Osteoblast (primary cell): ENCODE measurements around the gene PIK3CB. TPM values are rescaled to one million over a fixed set of nuclear protein-coding genes. Genes with fewer than 3 reads are reported as not detected.

Experiments
- DNase-seq: peaks from one replicate; pipeline ENCODE4 v3.0.0; 2011; ENCODE audit warnings: low spot score, mixed read lengths; ENCODE audit not compliant: insufficient read length; ENCODE audit errors: missing footprints
- H2AFZ ChIP-seq: 2 replicates; pipeline ENCODE4 v1.6.0; 2011; ENCODE audit warnings: mild to moderate bottlenecking, low read length
- H3K27ac ChIP-seq: 2 replicates; pipeline ENCODE4 v1.5.1; 2011; ENCODE audit warnings: mild to moderate bottlenecking, low read depth, low read length, moderate library complexity
- H3K27me3 ChIP-seq: 2 replicates; pipeline ENCODE4 v1.6.0; 2012; ENCODE audit warnings: mild to moderate bottlenecking, control low read depth, inconsistent platforms, low read length, moderate library complexity; ENCODE audit not compliant: insufficient read depth
- H3K36me3 ChIP-seq: 2 replicates; pipeline ENCODE4 v1.5.1; 2011; ENCODE audit warnings: mild to moderate bottlenecking, low read length, control low read depth, moderate library complexity; ENCODE audit not compliant: insufficient read depth
- H3K4me1 ChIP-seq: 2 replicates; pipeline ENCODE4 v1.5.1; 2011; ENCODE audit warnings: mild to moderate bottlenecking, low read length, control low read depth, moderate library complexity; ENCODE audit not compliant: insufficient read depth
- H3K4me2 ChIP-seq: 2 replicates; pipeline ENCODE4 v1.6.0; 2011; ENCODE audit warnings: mild to moderate bottlenecking, low read length; ENCODE audit not compliant: insufficient read depth
- H3K4me3 ChIP-seq: fragments of 200-600 bp; sonication (generic); 3 replicates; pipeline ENCODE4 v1.5.1; 2012; ENCODE audit warnings: mild to moderate bottlenecking, low read length, inconsistent platforms; ENCODE audit not compliant: insufficient read depth
- H3K79me2 ChIP-seq: 2 replicates; pipeline ENCODE4 v1.6.0; 2012; ENCODE audit warnings: mild to moderate bottlenecking, low read length, control low read depth, inconsistent platforms; ENCODE audit not compliant: insufficient read depth
- H3K9me3 ChIP-seq: 2 replicates; pipeline ENCODE4 v1.5.1; 2011; ENCODE audit warnings: low read depth, low read length, control low read depth
- H4K20me1 ChIP-seq: 2 replicates; pipeline ENCODE4 v1.6.0; 2012; ENCODE audit warnings: mild to moderate bottlenecking, low read length, control low read depth; ENCODE audit not compliant: insufficient read depth
- total RNA-seq: library from RNA; depleted of rRNA; stranded (reverse); fragments of >200 nt; gene quantifications from 2 replicates; pipeline ENCODE4 v1.2.3, GENCODE V29; 2012
- TF ChIP-seq, protein P1 (sequence below): IDR thresholded peaks from 2 replicates; pipeline ENCODE4 v1.5.1; 2011; ENCODE audit warnings: mild to moderate bottlenecking, low read depth, low read length, moderate library complexity; ENCODE audit errors: extremely low read depth

Gene PIK3CB
- total RNA-seq, 1 donor, result 14.5 TPM

DNA sequence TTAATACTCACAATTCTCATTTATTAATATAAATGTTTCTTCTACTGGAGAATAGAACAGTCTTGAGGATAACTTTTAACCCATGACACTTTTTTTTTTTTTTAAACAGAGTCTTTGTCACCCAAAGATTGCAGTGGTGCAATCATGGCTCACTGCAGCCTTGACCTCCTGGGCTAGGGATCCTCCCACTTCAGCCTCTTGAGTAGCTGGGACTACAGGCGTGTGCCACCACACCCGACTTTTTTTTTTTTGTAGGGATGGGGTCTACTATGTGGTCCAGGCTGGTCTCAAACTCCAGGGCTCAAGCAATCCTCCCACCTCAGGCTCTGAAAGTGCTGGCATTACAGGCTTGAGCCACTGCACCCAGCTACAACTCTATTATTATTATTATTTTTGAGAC lies 34.5 kb downstream of the PIK3CB start:
- Histone ChIP-seq H2AFZ (no peak overlapping the region), H3K4me2 (no peak overlapping the region), H3K4me1 (no peaks in the 10 kb centered on the region), H4K20me1 (peaks cover 10% of the 10 kb centered on the region), H3K9me3 (no peaks in the 10 kb centered on the region), H3K79me2 (peaks cover 51% of the 10 kb centered on the region), H3K27ac (no peak overlapping the region), H3K4me3 (no peak overlapping the region), H3K36me3 (no peaks in the 10 kb centered on the region), H3K27me3 (no peaks in the 10 kb centered on the region)
- TF ChIP-seq, protein P1, sequence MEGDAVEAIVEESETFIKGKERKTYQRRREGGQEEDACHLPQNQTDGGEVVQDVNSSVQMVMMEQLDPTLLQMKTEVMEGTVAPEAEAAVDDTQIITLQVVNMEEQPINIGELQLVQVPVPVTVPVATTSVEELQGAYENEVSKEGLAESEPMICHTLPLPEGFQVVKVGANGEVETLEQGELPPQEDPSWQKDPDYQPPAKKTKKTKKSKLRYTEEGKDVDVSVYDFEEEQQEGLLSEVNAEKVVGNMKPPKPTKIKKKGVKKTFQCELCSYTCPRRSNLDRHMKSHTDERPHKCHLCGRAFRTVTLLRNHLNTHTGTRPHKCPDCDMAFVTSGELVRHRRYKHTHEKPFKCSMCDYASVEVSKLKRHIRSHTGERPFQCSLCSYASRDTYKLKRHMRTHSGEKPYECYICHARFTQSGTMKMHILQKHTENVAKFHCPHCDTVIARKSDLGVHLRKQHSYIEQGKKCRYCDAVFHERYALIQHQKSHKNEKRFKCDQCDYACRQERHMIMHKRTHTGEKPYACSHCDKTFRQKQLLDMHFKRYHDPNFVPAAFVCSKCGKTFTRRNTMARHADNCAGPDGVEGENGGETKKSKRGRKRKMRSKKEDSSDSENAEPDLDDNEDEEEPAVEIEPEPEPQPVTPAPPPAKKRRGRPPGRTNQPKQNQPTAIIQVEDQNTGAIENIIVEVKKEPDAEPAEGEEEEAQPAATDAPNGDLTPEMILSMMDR, result no peak
- no peak for DNase-seq

GRCh38 chr3:138799822-138800221 lies 34.9 kb downstream of the PIK3CB start:
- no peak overlapping the region for H3K27ac ChIP-seq
- peaks cover 10% of the 10 kb centered on the region for H4K20me1 ChIP-seq
- no peak for DNase-seq
- TF ChIP-seq, protein P1, result no peak
- H3K27me3 ChIP-seq, result no peaks in the 10 kb centered on the region
- H3K9me3 ChIP-seq, result no peaks in the 10 kb centered on the region
- H3K36me3 ChIP-seq, result no peaks in the 10 kb centered on the region
- peaks cover 51% of the 10 kb centered on the region for H3K79me2 ChIP-seq
- H3K4me3 ChIP-seq, result no peak overlapping the region
- no peak overlapping the region for H3K4me2 ChIP-seq
- no peaks in the 10 kb centered on the region for H3K4me1 ChIP-seq
- H2AFZ ChIP-seq, result no peak overlapping the region

DNA sequence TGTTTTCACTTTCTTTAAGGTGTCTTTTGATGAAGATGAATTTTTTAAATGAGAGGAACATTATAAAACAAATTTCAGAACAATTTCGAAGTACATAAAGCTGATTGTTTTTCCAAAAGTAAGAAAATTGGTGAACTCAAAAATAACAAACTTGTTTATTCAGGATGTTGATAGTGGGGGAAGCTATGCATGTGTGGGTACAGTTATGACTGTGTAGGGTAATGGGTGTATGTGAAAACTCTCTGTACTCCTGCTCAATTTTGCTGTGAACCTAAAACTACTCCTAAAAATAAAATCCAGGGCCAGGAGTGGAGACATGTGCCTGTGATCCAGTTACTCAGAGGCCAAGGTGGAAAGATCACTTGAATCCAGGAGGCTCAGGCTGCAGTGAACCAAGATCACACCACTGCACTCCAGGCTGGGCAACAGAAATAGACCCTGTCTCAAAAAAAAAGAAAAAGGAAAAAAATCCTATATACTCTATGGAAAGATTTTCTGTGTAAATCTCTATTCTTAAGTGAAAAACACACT lies 37.2 kb downstream of the PIK3CB start:
- Histone ChIP-seq H4K20me1 (peaks cover 3% of the 10 kb centered on the region), H3K79me2 (peaks cover 38% of the 10 kb centered on the region), H3K4me1 (no peaks in the 10 kb centered on the region), H3K27ac (no peak overlapping the region), H3K9me3 (no peaks in the 10 kb centered on the region), H2AFZ (no peak overlapping the region), H3K27me3 (no peaks in the 10 kb centered on the region), H3K36me3 (peaks cover 4% of the 10 kb centered on the region), H3K4me2 (no peak overlapping the region), H3K4me3 (no peak overlapping the region)
- TF ChIP-seq, protein P1, result no peak
- no peak for DNase-seq

GRCh38 chr3:138796761-138797160 lies 38.0 kb downstream of the PIK3CB start:
- H3K9me3 ChIP-seq, result no peaks in the 10 kb centered on the region
- H3K79me2 ChIP-seq, result peaks cover 32% of the 10 kb centered on the region
- peaks cover 3% of the 10 kb centered on the region for H4K20me1 ChIP-seq
- no peaks in the 10 kb centered on the region for H3K27me3 ChIP-seq
- no peak for DNase-seq
- TF ChIP-seq, protein P1, result no peak
- H3K4me2 ChIP-seq, result no peak overlapping the region
- H3K36me3 ChIP-seq, result peaks cover 5% of the 10 kb centered on the region
- no peak overlapping the region for H2AFZ ChIP-seq
- H3K27ac ChIP-seq, result no peak overlapping the region
- H3K4me1 ChIP-seq, result no peaks in the 10 kb centered on the region
- H3K4me3 ChIP-seq, result no peak overlapping the region
